Neural cell (in vitro differentiated cells): ENCODE results near the gene SHPK.

Source experiments
- POLR2AphosphoS5 ChIP-seq: IDR thresholded peaks from 2 replicates; pipeline ENCODE4 v1.6.1; 2012
- RAD21 ChIP-seq: fragments of 450-650 bp; conservative IDR thresholded peaks from 2 replicates; pipeline ENCODE4 v1.6.1; 2014; ENCODE audit warnings: antibody characterized with exemption, mild to moderate bottlenecking, moderate library complexity
- TAF1 ChIP-seq: IDR thresholded peaks from 2 replicates; pipeline ENCODE4 v1.6.1; 2012; ENCODE audit warnings: low read depth
- TF ChIP-seq, protein P1 (sequence below): fragments of 450-650 bp; IDR thresholded peaks from 2 replicates; pipeline ENCODE4 v1.5.1; 2014; ENCODE audit warnings: antibody characterized with exemption, mild to moderate bottlenecking, moderate library complexity; ENCODE audit not compliant: poor library complexity, severe bottlenecking

DNA sequence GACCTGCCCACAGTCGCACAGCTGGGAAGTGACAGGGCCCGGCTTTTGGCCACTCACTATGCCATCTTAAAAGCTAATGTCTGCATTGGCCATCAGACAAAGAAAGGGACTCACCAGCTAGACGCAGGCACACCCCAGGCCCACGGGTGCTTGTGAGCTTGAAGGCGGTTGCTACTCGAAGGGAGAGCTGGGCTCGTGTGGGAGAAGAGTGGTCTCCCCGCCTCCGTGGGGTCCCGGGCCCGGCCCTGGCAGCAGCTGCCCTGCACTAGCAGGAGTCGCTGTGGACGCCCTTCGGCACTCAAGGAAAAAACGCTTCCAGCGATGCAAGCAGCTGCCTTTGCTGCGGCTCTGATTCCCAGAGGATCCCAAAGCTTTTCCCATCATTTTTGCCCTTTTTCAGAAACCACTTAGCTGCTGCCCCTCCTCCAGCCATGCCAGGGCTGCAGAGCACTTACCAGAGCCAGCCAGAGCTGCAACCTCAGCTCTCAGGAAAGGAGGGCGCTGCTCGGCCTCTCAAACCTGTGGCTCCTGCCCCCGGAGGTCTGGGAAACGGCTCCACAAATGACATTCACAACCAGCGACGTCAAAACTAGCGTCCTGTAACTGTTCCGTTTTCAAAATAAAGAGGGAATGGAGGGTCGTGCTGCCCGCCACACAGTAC is 39.1 kb downstream of the SHPK start:
- TF ChIP-seq TAF1 (no peak), POLR2AphosphoS5 (no peak), RAD21 (no peak)
- TF ChIP-seq, protein P1, sequence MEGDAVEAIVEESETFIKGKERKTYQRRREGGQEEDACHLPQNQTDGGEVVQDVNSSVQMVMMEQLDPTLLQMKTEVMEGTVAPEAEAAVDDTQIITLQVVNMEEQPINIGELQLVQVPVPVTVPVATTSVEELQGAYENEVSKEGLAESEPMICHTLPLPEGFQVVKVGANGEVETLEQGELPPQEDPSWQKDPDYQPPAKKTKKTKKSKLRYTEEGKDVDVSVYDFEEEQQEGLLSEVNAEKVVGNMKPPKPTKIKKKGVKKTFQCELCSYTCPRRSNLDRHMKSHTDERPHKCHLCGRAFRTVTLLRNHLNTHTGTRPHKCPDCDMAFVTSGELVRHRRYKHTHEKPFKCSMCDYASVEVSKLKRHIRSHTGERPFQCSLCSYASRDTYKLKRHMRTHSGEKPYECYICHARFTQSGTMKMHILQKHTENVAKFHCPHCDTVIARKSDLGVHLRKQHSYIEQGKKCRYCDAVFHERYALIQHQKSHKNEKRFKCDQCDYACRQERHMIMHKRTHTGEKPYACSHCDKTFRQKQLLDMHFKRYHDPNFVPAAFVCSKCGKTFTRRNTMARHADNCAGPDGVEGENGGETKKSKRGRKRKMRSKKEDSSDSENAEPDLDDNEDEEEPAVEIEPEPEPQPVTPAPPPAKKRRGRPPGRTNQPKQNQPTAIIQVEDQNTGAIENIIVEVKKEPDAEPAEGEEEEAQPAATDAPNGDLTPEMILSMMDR, result no peak
